ENCODE results near the gene MPDU1. TPM values are rescaled to one million over a fixed set of nuclear protein-coding genes. Genes with fewer than 3 reads are reported as not detected.

The MPDU1 gene
- total and polyA plus RNA-seq, 3 experiments from 2014 or later, result 40.5 to 124 (median 115) TPM

- H3K27me3 ChIP-seq (ENCODE audit: insufficient read depth, low read length, poor library complexity, severe bottlenecking), result no peaks in the 10 kb centered on the region
- Mint-ChIP-seq H3K36me3 (peaks cover 0 to 7% (median 0%) of the 10 kb centered on the region in 3 donors), H3K27me3 (no peaks in the 10 kb centered on the region), H3K4me3 (peak overlapping the region; percentile 90 to 95 (median 93)), H3K9me3 (no peaks in the 10 kb centered on the region), H3K27ac (peak overlapping the region in 4 of 8 donors; percentile 68 to 95 (median 90)), H3K4me1 (peaks cover 12 to 20% (median 13%) of the 10 kb centered on the region in 3 donors)
- H3K36me3 ChIP-seq (ENCODE audit: insufficient read depth, low read length), result no peaks in the 10 kb centered on the region
- H3K27ac ChIP-seq (ENCODE audit: low read depth, low read length), result no peak overlapping the region
- ChIA-PET CTCF (interaction anchor here (0.7 to 5.6 kb wide), 3 partner anchors 10 to 193 kb away, joined by 3 to 34 read pairs (median 25); partner anchors contain the start of genes FXR2, TP53 and WRAP53), POLR2A (interaction anchor here (2.4 to 2.9 kb wide), 3 partner anchors 11 to 60 kb away, joined by 13 to 42 read pairs (median 31); partner anchors contain the start of genes FXR2, MPDU1 and TP53)
- peaks cover 10% of the 10 kb centered on the region for H3K4me1 ChIP-seq (ENCODE audit: insufficient read depth, low read length)
- no peak for DNase-seq
- no peaks in the 10 kb centered on the region for H3K9me3 ChIP-seq (ENCODE audit: low read length)
- H3K4me3 ChIP-seq (ENCODE audit: low read length), result no peak overlapping the region
Measured at GRCh38 chr17:7626307-7626706, 42.7 kb downstream of the MPDU1 start.

GRCh38 chr17:7626956-7627249 is 43.3 kb downstream of the MPDU1 start:
- no peaks in the 10 kb centered on the region for H3K27me3 Mint-ChIP-seq
- Histone ChIP-seq H3K9me3 (ENCODE audit: low read length) (no peaks in the 10 kb centered on the region), H3K36me3 (ENCODE audit: insufficient read depth, low read length) (no peaks in the 10 kb centered on the region), H3K4me1 (ENCODE audit: insufficient read depth, low read length) (peaks cover 10% of the 10 kb centered on the region), H3K4me3 (ENCODE audit: low read length) (peak overlapping the region; percentile 90), H3K27ac (ENCODE audit: low read depth, low read length) (peak overlapping the region; percentile 69), H3K27me3 (ENCODE audit: insufficient read depth, low read length, poor library complexity, severe bottlenecking) (no peaks in the 10 kb centered on the region)
- H3K9me3 Mint-ChIP-seq, result no peaks in the 10 kb centered on the region
- H3K36me3 Mint-ChIP-seq, result peaks cover 0 to 7% (median 0%) of the 10 kb centered on the region in 3 donors
- DNase-seq, result no peak
- H3K27ac Mint-ChIP-seq, result peak overlapping the region; percentile 69 to 97 (median 88)
- peak overlapping the region; percentile 90 to 95 (median 93) for H3K4me3 Mint-ChIP-seq
- ChIA-PET CTCF (interaction anchor here (1.4 to 5.6 kb wide), 4 partner anchors 11 to 61 kb away, joined by 3 to 34 read pairs (median 14); partner anchors contain the start of genes FXR2, TP53 and WRAP53), POLR2A (interaction anchor here (1.5 to 2.9 kb wide), 7 partner anchors 12 to 143 kb away, joined by 3 to 42 read pairs (median 6); partner anchors contain the start of genes ATP1B2, FXR2, MPDU1 and POLR2A)
- peaks cover 12 to 20% (median 13%) of the 10 kb centered on the region in 3 donors for H3K4me1 Mint-ChIP-seq

- H3K4me3 Mint-ChIP-seq, result peak within 1 kb of the TSS; percentile 90 to 95 (median 93)
- peaks cover 10% of the 10 kb centered on the region for H3K4me1 ChIP-seq (ENCODE audit: insufficient read depth, low read length)
- peak within 1 kb of the TSS; percentile 90 for H3K4me3 ChIP-seq (ENCODE audit: low read length)
- no peaks in the 10 kb centered on the region for H3K27me3 Mint-ChIP-seq
- POLR2A ChIA-PET, result interaction anchor here (0.6 to 2.9 kb wide), 13 partner anchors 13 to 711 kb away, joined by 3 to 42 read pairs (median 5); partner anchors contain the start of genes ATP1B2, FXR2, MPDU1 and POLR2A
- H3K27ac Mint-ChIP-seq, result peak within 1 kb of the TSS; percentile 70 to 97 (median 91)
- no peaks in the 10 kb centered on the region for H3K9me3 Mint-ChIP-seq
- CTCF ChIA-PET, result interaction anchor here (0.8 to 5.6 kb wide), 7 partner anchors 12 to 60 kb away, joined by 3 to 34 read pairs (median 3); partner anchors contain the start of genes ATP1B2, FXR2, TP53 and WRAP53
- H3K27ac ChIP-seq (ENCODE audit: low read depth, low read length), result peak within 1 kb of the TSS; percentile 69
- H3K36me3 Mint-ChIP-seq, result peaks cover 0 to 7% (median 0%) of the 10 kb centered on the region in 3 donors
- DNase-seq, result peak; percentile 80 to 93 (median 82)
- no peaks in the 10 kb centered on the region for H3K27me3 ChIP-seq (ENCODE audit: insufficient read depth, low read length, poor library complexity, severe bottlenecking)
- H3K4me1 Mint-ChIP-seq, result peaks cover 12 to 20% (median 13%) of the 10 kb centered on the region in 3 donors
- no peaks in the 10 kb centered on the region for H3K36me3 ChIP-seq (ENCODE audit: insufficient read depth, low read length)
- H3K9me3 ChIP-seq (ENCODE audit: low read length), result no peaks in the 10 kb centered on the region
Measured at GRCh38 chr17:7627250-7628121, 43.8 kb downstream of the MPDU1 start, which contains the start of gene SAT2. TSS of gene SAT2 (minus strand) at chr17:7627821. CDS start at chr17:7627635, 186 bp downstream.

GRCh38 chr17:7629939-7630571 is 46.4 kb downstream of the MPDU1 start, which contains the start of gene SHBG:
TSS of gene SHBG (plus strand) at chr17:7630135. CDS start at chr17:7630173, 38 bp downstream.
- Histone ChIP-seq H3K27me3 (ENCODE audit: insufficient read depth, low read length, poor library complexity, severe bottlenecking) (no peaks in the 10 kb centered on the region), H3K27ac (ENCODE audit: low read depth, low read length) (no peak within 1 kb of the TSS), H3K9me3 (ENCODE audit: low read length) (no peaks in the 10 kb centered on the region), H3K4me3 (ENCODE audit: low read length) (no peak within 1 kb of the TSS), H3K36me3 (ENCODE audit: insufficient read depth, low read length) (no peaks in the 10 kb centered on the region), H3K4me1 (ENCODE audit: insufficient read depth, low read length) (peaks cover 10% of the 10 kb centered on the region)
- ChIA-PET POLR2A (interaction anchor here (1.1 kb wide), 1 partner anchor 56 kb away, joined by 7 read pairs; no protein-coding TSS in a partner anchor), CTCF (interaction anchor here (0.9 to 5.0 kb wide), 2 partner anchors 42 to 58 kb away, joined by 3 to 33 read pairs; partner anchors contain the start of genes TP53 and WRAP53)
- Mint-ChIP-seq H3K4me3 (peak within 1 kb of the TSS in 3 of 7 donors; percentile 26 to 47 (median 44)), H3K36me3 (peaks cover 0 to 7% (median 0%) of the 10 kb centered on the region in 3 donors), H3K9me3 (no peaks in the 10 kb centered on the region), H3K27me3 (no peaks in the 10 kb centered on the region), H3K4me1 (peaks cover 12 to 20% (median 13%) of the 10 kb centered on the region in 3 donors), H3K27ac (peak within 1 kb of the TSS in 4 of 8 donors; percentile 12 to 48 (median 30))
- DNase-seq, result no peak

GRCh38 chr17:7631398-7632380 is 48.0 kb downstream of the MPDU1 start:
- H3K4me3 Mint-ChIP-seq, result no peak overlapping the region
- H3K4me1 ChIP-seq (ENCODE audit: insufficient read depth, low read length), result peaks cover 5% of the 10 kb centered on the region
- H3K9me3 Mint-ChIP-seq, result no peaks in the 10 kb centered on the region
- no peaks in the 10 kb centered on the region for H3K9me3 ChIP-seq (ENCODE audit: low read length)
- H3K27ac ChIP-seq (ENCODE audit: low read depth, low read length), result no peak overlapping the region
- no peak overlapping the region for H3K27ac Mint-ChIP-seq
- ChIA-PET POLR2A (interaction anchor here (1.1 kb wide), 1 partner anchor 54 kb away, joined by 7 read pairs; no protein-coding TSS in a partner anchor), CTCF (interaction anchor here (0.7 to 5.0 kb wide), 4 partner anchors 17 to 57 kb away, joined by 3 to 33 read pairs (median 4); partner anchors contain the start of genes FXR2, TP53 and WRAP53)
- peaks cover 7 to 13% (median 8%) of the 10 kb centered on the region in 3 donors for H3K4me1 Mint-ChIP-seq
- H3K36me3 ChIP-seq (ENCODE audit: insufficient read depth, low read length), result no peaks in the 10 kb centered on the region
- no peak for DNase-seq
- H3K27me3 ChIP-seq (ENCODE audit: insufficient read depth, low read length, poor library complexity, severe bottlenecking), result no peaks in the 10 kb centered on the region
- peaks cover 0 to 4% (median 0%) of the 10 kb centered on the region in 3 donors for H3K36me3 Mint-ChIP-seq
- H3K4me3 ChIP-seq (ENCODE audit: low read length), result no peak overlapping the region
- no peaks in the 10 kb centered on the region for H3K27me3 Mint-ChIP-seq

- Mint-ChIP-seq H3K27ac (peak overlapping the region in 1 of 8 donors; percentile 31), H3K36me3 (peaks cover 0 to 2% (median 0%) of the 10 kb centered on the region in 3 donors), H3K4me3 (peak overlapping the region in 1 of 7 donors; percentile 77), H3K9me3 (no peaks in the 10 kb centered on the region), H3K4me1 (peaks cover 3 to 5% (median 4%) of the 10 kb centered on the region in 3 donors), H3K27me3 (no peaks in the 10 kb centered on the region)
- Histone ChIP-seq H3K9me3 (ENCODE audit: low read length) (no peaks in the 10 kb centered on the region), H3K4me3 (ENCODE audit: low read length) (no peak overlapping the region), H3K27me3 (ENCODE audit: insufficient read depth, low read length, poor library complexity, severe bottlenecking) (no peaks in the 10 kb centered on the region), H3K27ac (ENCODE audit: low read depth, low read length) (no peak overlapping the region), H3K36me3 (ENCODE audit: insufficient read depth, low read length) (no peaks in the 10 kb centered on the region), H3K4me1 (ENCODE audit: insufficient read depth, low read length) (no peaks in the 10 kb centered on the region)
- ChIA-PET CTCF (interaction anchor here (0.7 to 5.0 kb wide), 4 partner anchors 18 to 58 kb away, joined by 3 to 33 read pairs (median 4); partner anchors contain the start of genes FXR2, TP53 and WRAP53), POLR2A (no interaction called here)
- DNase-seq, result no peak
Measured at GRCh38 chr17:7632492-7632894, 48.8 kb downstream of the MPDU1 start.
